Measurements from ENCODE around the gene CIB4.

DNA sequence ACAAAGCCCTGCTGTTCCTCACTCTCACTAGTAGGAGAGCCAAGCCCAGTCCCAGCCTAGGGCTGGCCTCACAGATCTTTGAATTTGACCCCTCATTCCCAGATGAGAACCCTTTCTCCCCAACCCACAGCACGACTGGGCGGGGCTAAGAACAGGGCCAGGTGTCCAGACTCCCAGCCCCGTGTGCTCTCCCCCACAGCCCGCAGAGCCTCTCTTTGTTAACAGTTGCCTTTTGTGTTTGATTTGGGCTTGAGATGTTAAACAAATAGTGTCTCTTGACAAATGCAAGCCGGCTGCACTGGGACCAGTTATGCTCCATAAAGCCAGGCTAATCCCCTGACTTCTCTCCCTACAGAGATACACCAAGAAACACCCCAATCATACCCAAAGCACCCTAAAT, 46.6 kb upstream of the CIB4 start:
- TF ChIP-seq, protein P1, sequence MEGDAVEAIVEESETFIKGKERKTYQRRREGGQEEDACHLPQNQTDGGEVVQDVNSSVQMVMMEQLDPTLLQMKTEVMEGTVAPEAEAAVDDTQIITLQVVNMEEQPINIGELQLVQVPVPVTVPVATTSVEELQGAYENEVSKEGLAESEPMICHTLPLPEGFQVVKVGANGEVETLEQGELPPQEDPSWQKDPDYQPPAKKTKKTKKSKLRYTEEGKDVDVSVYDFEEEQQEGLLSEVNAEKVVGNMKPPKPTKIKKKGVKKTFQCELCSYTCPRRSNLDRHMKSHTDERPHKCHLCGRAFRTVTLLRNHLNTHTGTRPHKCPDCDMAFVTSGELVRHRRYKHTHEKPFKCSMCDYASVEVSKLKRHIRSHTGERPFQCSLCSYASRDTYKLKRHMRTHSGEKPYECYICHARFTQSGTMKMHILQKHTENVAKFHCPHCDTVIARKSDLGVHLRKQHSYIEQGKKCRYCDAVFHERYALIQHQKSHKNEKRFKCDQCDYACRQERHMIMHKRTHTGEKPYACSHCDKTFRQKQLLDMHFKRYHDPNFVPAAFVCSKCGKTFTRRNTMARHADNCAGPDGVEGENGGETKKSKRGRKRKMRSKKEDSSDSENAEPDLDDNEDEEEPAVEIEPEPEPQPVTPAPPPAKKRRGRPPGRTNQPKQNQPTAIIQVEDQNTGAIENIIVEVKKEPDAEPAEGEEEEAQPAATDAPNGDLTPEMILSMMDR (conservative IDR thresholded peaks at IDR 0.05; ENCODE audit: low read depth, low read length), result no peak
- TF ChIP-seq EZH2 (IDR thresholded peaks at IDR 0.05; ENCODE audit: borderline replicate concordance, low read depth, low read length, poor library complexity, severe bottlenecking), result no peak
